C4-2B (cell line): ENCODE data around the gene LMF1.
A peak's percentile ranks its signal among the peaks of the same experiment; 100 is the strongest.

ENCODE experiments used
- H3K27ac ChIP-seq: fragments of 450-650 bp; 2 replicates; pipeline ENCODE4 v1.5.1; 2017
- CTCF ChIP-seq: fragments of 450-650 bp; conservative IDR thresholded peaks from 2 replicates; pipeline ENCODE4 v1.5.1; 2017; ENCODE audit warnings: mild to moderate bottlenecking
- ZFX ChIP-seq: fragments of 450-650 bp; IDR thresholded peaks from 2 replicates; pipeline ENCODE4 v1.6.1; 2017

The LMF1 gene

GRCh38 chr16:984121-984694, 13.4 kb upstream of the LMF1 start:
- TF ChIP-seq ZFX (no peak), CTCF (no peak)
- H3K27ac ChIP-seq: no peak overlapping the region

GRCh38 chr16:983044-984030, 12.6 kb upstream of the LMF1 start:
- TF ChIP-seq ZFX (no peak), CTCF (no peak)
- no peak overlapping the region for H3K27ac ChIP-seq

- TF ChIP-seq CTCF: no peak
- no peak for TF ChIP-seq ZFX
Measured at GRCh38 chr16:982145-983043, 11.6 kb upstream of the LMF1 start.

GRCh38 chr16:981695-982144, 10.9 kb upstream of the LMF1 start, which contains the start of gene SOX8:
TSS of gene SOX8 (plus strand) at chr16:981770. CDS start at chr16:981923, 153 bp downstream.
- no peak for TF ChIP-seq CTCF
- TF ChIP-seq ZFX: peak; percentile 37; the same call in 1 of the 2 replicates
- peak within 1 kb of the TSS; percentile 31; the same call in 1 of the 2 replicates for H3K27ac ChIP-seq

More at GRCh38 chr16:982145-983043, 11.6 kb upstream of the LMF1 start:
- peak overlapping the region; percentile 31; the same call in 1 of the 2 replicates for H3K27ac ChIP-seq

GRCh38 chr16:980595-980854, 9.7 kb upstream of the LMF1 start:
- TF ChIP-seq CTCF: no peak
- no peak for TF ChIP-seq ZFX
- H3K27ac ChIP-seq: peak overlapping the region; percentile 22; the same call in 1 of the 2 replicates

- no peak for TF ChIP-seq ZFX
- no peak for TF ChIP-seq CTCF
- no peak overlapping the region for H3K27ac ChIP-seq
Measured at GRCh38 chr16:979859-980594, 9.2 kb upstream of the LMF1 start.
